Activated CD8-positive, alpha-beta memory T cell treated with anti-CD3 and anti-CD28 coated beads for 36 hours (primary cell): Measurements from ENCODE around the gene MAT2A. TPM values are rescaled to one million over a fixed set of nuclear protein-coding genes. Genes with fewer than 3 reads are reported as not detected.

Source experiments
- CTCF ChIA-PET: fragments of 350-600 bp; sonication (Branson Sonifier 250); formaldehyde crosslinking; loops from one replicate; lab custom pipeline; 2021; ENCODE audit warnings: antibody characterized with exemption; lab: Charles Lee
- POLR2A ChIA-PET: fragments of 350-600 bp; sonication (Branson Sonifier 250); formaldehyde crosslinking; loops from one replicate; lab custom pipeline; 2021; ENCODE audit warnings: antibody characterized with exemption; lab: Charles Lee
- total RNA-seq, 2 experiments: library from RNA; stranded (reverse); gene quantifications; one replicate each; pipeline ENCODE4 v1.2.3, GENCODE V29; 2021

Gene MAT2A
- total RNA-seq, 2 experiments from 2014 or later: 396 to 417 TPM

- POLR2A ChIA-PET: interaction anchor here (0.6 to 2.9 kb wide), 2 partner anchors 11 to 33 kb away, joined by 3 to 12 read pairs; partner anchors contain the start of gene RNF181
- CTCF ChIA-PET: interaction anchor here (1.5 to 1.8 kb wide), 2 partner anchors 24 to 53 kb away, joined by 3 to 4 read pairs; no protein-coding TSS in a partner anchor
Measured at GRCh38 chr2:85584354-85584856, 45.4 kb downstream of the MAT2A start, which contains the start of gene VAMP5. TSS of gene VAMP5 (plus strand) at chr2:85584431. CDS start at chr2:85584491, 60 bp downstream.

GRCh38 chr2:85584857-85585780 is 46.2 kb downstream of the MAT2A start:
- POLR2A ChIA-PET: interaction anchor here (0.6 to 2.9 kb wide), 3 partner anchors 10 to 32 kb away, joined by 3 to 12 read pairs (median 3); partner anchors contain the start of gene RNF181

DNA sequence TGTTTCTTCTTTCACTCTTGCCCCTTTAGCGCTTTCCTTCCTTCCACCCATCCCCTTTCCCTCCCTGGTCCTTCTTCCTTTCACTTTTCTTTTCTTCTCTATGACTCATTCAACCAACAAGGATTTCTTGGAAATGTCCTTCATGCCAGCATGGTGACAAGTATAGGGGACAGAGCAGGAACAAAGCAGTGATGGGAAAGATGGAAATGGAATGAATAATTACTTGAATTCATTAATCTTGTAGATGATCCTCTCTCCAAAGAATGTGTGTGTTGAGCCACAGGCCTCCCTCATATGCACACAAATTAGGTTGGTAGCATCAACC is 46.8 kb downstream of the MAT2A start:
- ChIA-PET CTCF (no interaction called here), POLR2A (interaction anchor here (2.9 kb wide), 1 partner anchor 10 kb away, joined by 12 read pairs; the partner anchor contains the start of gene RNF181)

More at GRCh38 chr2:85584857-85585780, 46.2 kb downstream of the MAT2A start:
- CTCF ChIA-PET: interaction anchor here (1.5 to 1.8 kb wide), 2 partner anchors 24 to 52 kb away, joined by 3 to 4 read pairs; no protein-coding TSS in a partner anchor

- CTCF ChIA-PET: interaction anchor here (1.1 kb wide), 1 partner anchor 10 kb away, joined by 7 read pairs; the partner anchor contains the start of gene VAMP8
- POLR2A ChIA-PET: no interaction called here
Measured at GRCh38 chr2:85588236-85588635, 49.3 kb downstream of the MAT2A start.

- ChIA-PET CTCF (interaction anchor here (1.3 kb wide), 1 partner anchor 15 kb away, joined by 4 read pairs; the partner anchor contains the start of gene TMEM150A), POLR2A (no interaction called here)
Measured at GRCh38 chr2:85588645-85589044, 49.7 kb downstream of the MAT2A start.

GRCh38 chr2:85589181-85589580 is 50.2 kb downstream of the MAT2A start:
- CTCF ChIA-PET: interaction anchor here (1.3 kb wide), 1 partner anchor 14 kb away, joined by 4 read pairs; the partner anchor contains the start of gene TMEM150A
- POLR2A ChIA-PET: no interaction called here

GRCh38 chr2:85589982-85590791 is 51.2 kb downstream of the MAT2A start:
- ChIA-PET CTCF (interaction anchor here (1.3 kb wide), 1 partner anchor 13 kb away, joined by 4 read pairs; the partner anchor contains the start of gene TMEM150A), POLR2A (no interaction called here)

DNA sequence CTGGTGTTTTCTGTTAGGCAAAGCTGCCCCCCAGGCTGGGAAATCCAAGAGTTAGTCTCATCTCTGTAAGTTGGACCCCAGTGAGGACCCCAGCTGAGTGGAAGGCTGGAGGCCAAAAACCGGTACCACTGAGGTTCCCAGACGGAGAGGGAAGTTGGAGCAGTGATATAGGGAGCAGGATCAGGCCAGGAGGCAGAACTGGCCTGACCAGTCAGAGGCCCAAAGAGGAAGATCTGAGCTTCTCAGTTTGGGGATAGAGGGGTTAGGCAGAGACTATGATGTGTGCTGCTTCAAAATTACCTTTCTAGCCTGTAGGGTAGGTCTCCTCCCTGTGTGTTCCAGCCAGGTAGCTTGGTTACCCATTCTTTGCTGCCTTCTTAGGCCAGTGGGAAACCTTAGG is 52.0 kb downstream of the MAT2A start:
- CTCF ChIA-PET: no interaction called here
- POLR2A ChIA-PET: no interaction called here

- CTCF ChIA-PET: no interaction called here
Measured at GRCh38 chr2:85591563-85591962, 52.6 kb downstream of the MAT2A start.

DNA sequence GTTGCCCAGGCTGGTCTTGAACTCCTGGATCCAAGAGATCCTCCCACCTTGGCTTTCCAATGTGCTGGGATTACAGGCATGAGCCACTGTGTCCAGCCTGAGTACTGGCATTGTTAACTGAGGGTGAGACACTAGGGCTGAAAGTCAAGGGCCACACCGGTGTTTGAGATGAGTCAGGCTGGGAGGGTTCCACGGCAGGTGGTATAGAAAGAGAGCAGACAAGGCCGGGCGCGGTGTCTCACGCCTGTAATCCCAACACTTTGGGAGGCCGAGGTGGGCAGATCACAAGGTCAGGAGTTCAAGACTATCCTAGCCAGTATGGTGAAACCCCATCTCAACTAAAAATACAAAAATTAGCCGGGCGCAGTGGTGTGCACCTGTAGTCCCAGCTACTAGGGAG is 53.3 kb downstream of the MAT2A start:
- CTCF ChIA-PET: interaction anchor here (0.6 kb wide), 1 partner anchor 39 kb away, joined by 3 read pairs; no protein-coding TSS in a partner anchor
- POLR2A ChIA-PET: interaction anchor here (0.6 kb wide), 1 partner anchor 62 kb away, joined by 5 read pairs; no protein-coding TSS in a partner anchor

More at GRCh38 chr2:85591563-85591962, 52.6 kb downstream of the MAT2A start:
- POLR2A ChIA-PET: no interaction called here

DNA sequence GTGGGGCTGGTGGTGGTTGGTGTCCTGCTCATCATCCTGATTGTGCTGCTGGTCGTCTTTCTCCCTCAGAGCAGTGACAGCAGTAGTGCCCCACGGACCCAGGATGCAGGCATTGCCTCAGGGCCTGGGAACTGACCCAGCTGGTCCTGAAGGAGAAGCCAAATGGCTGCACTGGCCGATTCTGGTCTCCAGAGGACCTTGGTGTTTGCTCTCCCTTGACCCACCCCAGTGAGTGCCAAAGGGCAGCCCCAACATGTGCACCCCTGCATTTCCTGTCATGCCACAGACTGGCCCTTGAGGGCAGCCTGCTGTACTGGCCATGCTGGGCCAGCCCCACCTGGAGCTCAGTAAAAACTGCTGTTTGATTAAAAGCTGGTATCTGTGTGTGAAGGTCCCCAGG is 54.1 kb downstream of the MAT2A start:
- CTCF ChIA-PET: no interaction called here

More for the DNA sequence above, 54.1 kb downstream of the MAT2A start:
- POLR2A ChIA-PET: interaction anchor here (0.6 to 0.7 kb wide), 2 partner anchors 11 to 12 kb away, joined by 3 to 7 read pairs; no protein-coding TSS in a partner anchor

Other genes starting within 250 kb of the MAT2A start
- gene TGOLN2, start 211.2 kb upstream of the MAT2A start, total RNA-seq: 10 to 100 TPM; 82.2 to 85.4 TPM
- 10 to 100 TPM; 32.1 to 34.0 TPM for gene RETSAT, start 184.6 kb upstream of the MAT2A start, total RNA-seq
- 10 to 100 TPM; 14.0 to 14.9 TPM for gene ELMOD3, start 184.4 kb upstream of the MAT2A start, total RNA-seq
- gene CAPG, start 128.8 kb upstream of the MAT2A start, total RNA-seq: 10 to 100 TPM; 23.4 to 23.7 TPM
- gene SH2D6, start 120.5 kb upstream of the MAT2A start, total RNA-seq: under 1 TPM; 0.36 to 0.88 TPM
- 10 to 100 TPM; 23.2 to 24.1 TPM for gene GGCX, start 22.3 kb downstream of the MAT2A start, total RNA-seq
- gene VAMP8, start 38.4 kb downstream of the MAT2A start, total RNA-seq: 10 to 100 TPM; 86.8 to 96.8 TPM
- gene VAMP5, start 45.3 kb downstream of the MAT2A start, total RNA-seq: 10 to 100 TPM; 24.4 to 25.7 TPM
- 100 to 1,000 TPM in 1 of 2 experiments, 10 to 100 TPM in 1; 98.9 to 104 TPM for gene RNF181, start 56.6 kb downstream of the MAT2A start, total RNA-seq
- gene TMEM150A, start 63.5 kb downstream of the MAT2A start, total RNA-seq: 1 to 10 TPM; 3.9 to 4.4 TPM
- 10 to 100 TPM; 23.7 to 27.0 TPM for gene C2orf68, start 72.9 kb downstream of the MAT2A start, total RNA-seq
- gene USP39, start 77.0 kb downstream of the MAT2A start, total RNA-seq: 100 to 1,000 TPM; 105 to 110 TPM
- not detected for gene SFTPB, start 129.0 kb downstream of the MAT2A start, total RNA-seq
- 10 to 100 TPM; 18.6 to 22.1 TPM for gene GNLY, start 155.2 kb downstream of the MAT2A start, total RNA-seq
- not detected for gene ATOH8, start 214.8 kb downstream of the MAT2A start, total RNA-seq